Activated CD8-positive, alpha-beta memory T cell treated with anti-CD3 and anti-CD28 coated beads, Interleukin-2, amount 10 ng/mL, durations not matched to agents 7 days and 5 days (primary cell): Measurements from ENCODE around the gene REEP1. TPM values are rescaled to one million over a fixed set of nuclear protein-coding genes. Genes with fewer than 3 reads are reported as not detected.

Experiments
- ATAC-seq: fragments of 150-1000 bp; cut with Tn5 transposase; one replicate; pipeline ENCODE4 v1.10.0; 2021; ENCODE audit warnings: moderate library complexity
- CTCF ChIA-PET: fragments of 350-600 bp; sonication (Branson Sonifier 250); formaldehyde crosslinking; loops from one replicate; lab custom pipeline; 2021; ENCODE audit warnings: antibody characterized with exemption; lab: Charles Lee
- DNase-seq: peaks from one replicate; pipeline ENCODE4 v3.0.0-alpha.2; 2020
- H3K27ac Mint-ChIP-seq: one replicate; pipeline ENCODE4 v1.8.0; 2021; ENCODE audit warnings: mild to moderate bottlenecking, mixed read lengths
- H3K27me3 Mint-ChIP-seq: one replicate; pipeline ENCODE4 v1.8.0; 2021; ENCODE audit warnings: mixed read lengths
- H3K36me3 Mint-ChIP-seq: one replicate; pipeline ENCODE4 v1.8.0; 2021; ENCODE audit warnings: mild to moderate bottlenecking, mixed read lengths
- H3K4me1 Mint-ChIP-seq: one replicate; pipeline ENCODE4 v1.8.0; 2021; ENCODE audit warnings: mixed read lengths
- H3K4me3 Mint-ChIP-seq: one replicate; pipeline ENCODE4 v1.8.0; 2021; ENCODE audit warnings: mild to moderate bottlenecking, moderate library complexity, mixed read lengths
- H3K9me3 Mint-ChIP-seq: one replicate; pipeline ENCODE4 v1.8.0; 2022; ENCODE audit warnings: low read depth, mixed read lengths
- total RNA-seq, 2 experiments: library from RNA; stranded (reverse); gene quantifications; one replicate each; pipeline ENCODE4 v1.2.3, GENCODE V29; 2021

Gene REEP1
- total RNA-seq, 2 experiments from 2014 or later: 0.16 TPM; not detected in 1

DNA sequence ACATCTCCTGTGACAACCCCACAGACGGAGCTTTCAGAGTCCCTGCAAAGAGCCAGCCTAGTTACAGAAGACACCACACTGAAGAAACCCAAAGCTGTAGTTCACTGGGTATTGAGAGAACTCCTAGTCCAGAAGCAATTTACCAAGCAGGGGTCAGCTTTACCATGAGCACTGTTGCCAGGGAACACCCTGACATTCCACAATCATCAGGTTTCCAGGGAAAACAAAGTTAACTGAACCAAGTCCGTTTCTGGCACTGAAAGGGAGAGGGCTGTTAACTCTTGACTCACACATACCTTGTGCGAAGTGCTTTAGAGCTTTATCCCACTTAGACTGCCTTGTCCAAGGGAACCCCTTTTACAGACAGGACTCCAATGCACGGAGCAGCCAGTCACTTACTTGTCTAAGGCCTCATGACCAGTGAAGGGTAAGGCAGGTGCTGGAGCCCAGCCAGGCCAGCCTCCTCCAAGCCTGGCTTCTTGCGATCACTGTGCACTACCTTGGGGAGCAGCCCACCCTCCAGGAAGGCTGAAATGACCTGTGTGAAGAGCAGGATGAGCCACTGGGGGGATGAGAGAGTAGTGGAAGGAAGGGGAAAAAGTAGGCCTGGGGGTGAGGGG, 53.9 kb downstream of the REEP1 start:
- DNase-seq: no peak
- H3K36me3 Mint-ChIP-seq: no peaks in the 10 kb centered on the region
- ATAC-seq: no peak
- H3K27me3 Mint-ChIP-seq: peaks cover 39% of the 10 kb centered on the region
- no peaks in the 10 kb centered on the region for H3K9me3 Mint-ChIP-seq
- CTCF ChIA-PET: interaction anchor here (1.0 kb wide), 1 partner anchor 18 kb away, joined by 3 read pairs; no protein-coding TSS in a partner anchor
- H3K4me1 Mint-ChIP-seq: no peaks in the 10 kb centered on the region
- no peak overlapping the region for H3K27ac Mint-ChIP-seq
- H3K4me3 Mint-ChIP-seq: no peak overlapping the region

DNA sequence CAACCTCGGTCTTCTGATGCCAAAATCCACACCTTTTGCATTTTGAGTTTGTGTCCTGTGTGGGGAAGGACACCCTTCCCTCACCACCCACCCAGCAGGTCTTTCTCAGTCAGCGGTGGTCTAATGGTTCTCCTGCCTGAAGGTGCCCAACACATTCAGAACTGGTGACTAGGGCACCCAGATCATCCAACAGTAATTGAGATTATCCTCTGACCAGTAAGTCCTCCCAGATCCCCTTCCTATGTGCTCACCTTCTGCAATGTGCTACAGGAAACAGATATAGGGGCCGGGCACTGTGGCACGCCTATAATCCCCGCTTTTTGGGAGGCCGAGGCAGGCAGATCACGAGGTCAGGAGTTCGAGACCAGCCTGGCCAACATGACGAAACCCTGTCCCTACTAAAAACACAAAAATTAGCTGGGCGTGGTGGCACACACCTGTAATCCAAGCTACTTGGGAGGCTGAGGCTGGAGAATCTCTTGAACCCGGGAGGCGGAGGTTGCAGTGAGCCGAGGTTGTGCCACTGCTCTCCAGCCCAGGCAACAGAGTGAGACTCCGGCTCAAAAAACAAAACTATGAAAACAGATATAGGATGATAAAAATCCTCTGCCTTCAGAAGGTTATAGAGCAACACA, 56.2 kb downstream of the REEP1 start:
- H3K27ac Mint-ChIP-seq: no peak overlapping the region
- H3K36me3 Mint-ChIP-seq: no peaks in the 10 kb centered on the region
- no peak for DNase-seq
- H3K9me3 Mint-ChIP-seq: no peaks in the 10 kb centered on the region
- H3K4me3 Mint-ChIP-seq: no peak overlapping the region
- CTCF ChIA-PET: no interaction called here
- no peaks in the 10 kb centered on the region for H3K4me1 Mint-ChIP-seq
- no peak for ATAC-seq
- peaks cover 30% of the 10 kb centered on the region for H3K27me3 Mint-ChIP-seq

GRCh38 chr2:86280191-86280667, 57.2 kb downstream of the REEP1 start:
- no peak for DNase-seq
- no peak for ATAC-seq
- Mint-ChIP-seq H3K4me1 (peaks cover 1% of the 10 kb centered on the region), H3K27me3 (peaks cover 27% of the 10 kb centered on the region), H3K9me3 (no peaks in the 10 kb centered on the region), H3K27ac (no peak overlapping the region), H3K4me3 (no peak overlapping the region), H3K36me3 (no peaks in the 10 kb centered on the region)
- CTCF ChIA-PET: no interaction called here

DNA sequence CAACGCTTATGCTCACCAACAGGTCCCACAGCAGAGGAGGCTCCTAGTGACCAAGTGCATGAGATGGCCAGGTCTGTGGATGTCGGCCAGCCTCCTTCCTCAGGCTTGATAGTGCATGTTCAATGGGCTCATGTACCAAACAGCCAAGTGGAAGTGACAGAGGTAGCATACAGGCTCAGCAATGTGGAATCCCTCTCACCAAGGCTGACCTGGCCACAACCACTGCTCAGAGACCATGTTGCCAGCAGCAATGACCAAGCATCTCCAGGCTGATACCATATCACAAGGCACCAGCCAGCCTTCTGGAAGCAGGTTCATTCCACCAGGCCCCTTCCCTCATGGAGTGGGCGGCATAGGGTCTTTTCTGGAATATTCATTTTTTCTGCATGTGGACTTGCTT, 61.5 kb downstream of the REEP1 start:
- peaks cover 15% of the 10 kb centered on the region for H3K9me3 Mint-ChIP-seq
- H3K4me1 Mint-ChIP-seq: peaks cover 19% of the 10 kb centered on the region
- no peak for DNase-seq
- no peak overlapping the region for H3K27ac Mint-ChIP-seq
- H3K27me3 Mint-ChIP-seq: peaks cover 16% of the 10 kb centered on the region
- H3K4me3 Mint-ChIP-seq: no peak overlapping the region
- CTCF ChIA-PET: no interaction called here
- ATAC-seq: no peak
- peaks cover 16% of the 10 kb centered on the region for H3K36me3 Mint-ChIP-seq

- Mint-ChIP-seq H3K27ac (no peak overlapping the region), H3K4me1 (peaks cover 19% of the 10 kb centered on the region), H3K4me3 (no peak overlapping the region), H3K27me3 (peaks cover 16% of the 10 kb centered on the region), H3K9me3 (peaks cover 18% of the 10 kb centered on the region), H3K36me3 (peaks cover 19% of the 10 kb centered on the region)
- no peak for DNase-seq
- no peak for ATAC-seq
- CTCF ChIA-PET: no interaction called here
These were observed 62.0 kb downstream of the REEP1 start for GRCh38 chr2:86275384-86275799.

DNA sequence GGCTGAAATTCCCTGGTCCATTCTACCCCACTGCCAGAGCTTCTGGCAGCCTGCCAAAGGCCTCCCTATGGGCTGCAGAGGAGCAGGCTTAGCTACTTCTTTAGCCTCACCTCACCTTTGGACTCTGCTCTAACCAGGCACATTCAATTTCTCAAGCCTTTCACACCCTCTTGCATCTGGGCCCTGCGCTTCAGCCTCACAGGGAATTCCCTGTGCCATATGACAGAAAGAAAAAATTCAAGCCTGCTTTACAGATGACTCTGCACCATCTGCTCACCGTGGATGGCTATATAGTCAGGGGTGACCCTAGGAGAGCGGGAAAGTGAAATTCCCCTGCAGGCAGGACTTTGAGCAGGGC, 62.5 kb downstream of the REEP1 start:
- Mint-ChIP-seq H3K27me3 (peaks cover 11% of the 10 kb centered on the region), H3K36me3 (peaks cover 20% of the 10 kb centered on the region), H3K9me3 (peaks cover 18% of the 10 kb centered on the region), H3K4me1 (peaks cover 19% of the 10 kb centered on the region), H3K4me3 (no peak overlapping the region), H3K27ac (no peak overlapping the region)
- ATAC-seq: no peak
- CTCF ChIA-PET: no interaction called here
- no peak for DNase-seq

DNA sequence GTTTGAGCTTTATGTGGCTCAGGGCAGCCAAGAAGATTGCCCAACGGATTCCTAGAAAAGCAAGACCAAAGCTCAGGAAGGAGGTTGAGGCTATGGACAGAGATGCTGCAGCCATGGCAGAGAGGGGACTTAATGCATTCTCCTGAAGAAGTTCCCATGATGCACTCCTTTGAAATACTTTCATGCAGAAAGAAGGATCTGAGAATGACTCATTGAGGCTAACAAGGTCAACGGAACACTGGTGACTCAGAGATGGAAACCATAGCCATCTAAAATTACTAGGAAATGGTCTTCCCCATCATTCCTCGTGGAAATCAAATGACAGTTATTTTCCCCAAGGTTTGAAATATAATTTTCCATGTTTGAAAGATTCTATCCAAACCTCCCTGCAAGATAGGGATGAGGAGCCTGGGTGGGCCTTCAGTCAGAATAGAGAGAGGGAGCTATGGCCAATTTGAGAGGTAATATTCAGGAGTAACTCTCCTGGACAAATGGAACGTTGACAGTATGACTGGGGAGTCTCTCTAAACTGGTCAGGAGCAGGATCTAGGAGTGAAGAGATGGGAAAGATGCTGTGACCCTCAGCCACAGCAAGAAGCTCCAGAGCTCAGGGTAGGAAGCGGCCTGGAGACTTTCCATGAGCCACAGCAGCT, 63.0 kb downstream of the REEP1 start:
- Mint-ChIP-seq H3K4me3 (no peak overlapping the region), H3K36me3 (peaks cover 22% of the 10 kb centered on the region), H3K4me1 (peaks cover 19% of the 10 kb centered on the region), H3K27me3 (peaks cover 10% of the 10 kb centered on the region), H3K9me3 (peaks cover 18% of the 10 kb centered on the region), H3K27ac (peak overlapping the region; percentile 41)
- DNase-seq (peak; percentile 43), ATAC-seq (peak; percentile 89)
- CTCF ChIA-PET: no interaction called here

GRCh38 chr2:86272111-86272510, 65.3 kb downstream of the REEP1 start:
- Mint-ChIP-seq H3K4me3 (no peak overlapping the region), H3K36me3 (peaks cover 24% of the 10 kb centered on the region), H3K27me3 (peaks cover 22% of the 10 kb centered on the region), H3K9me3 (peaks cover 21% of the 10 kb centered on the region), H3K4me1 (peaks cover 19% of the 10 kb centered on the region), H3K27ac (no peak overlapping the region)
- CTCF ChIA-PET: interaction anchor here (1.9 kb wide), 1 partner anchor 51 kb away, joined by 5 read pairs; no protein-coding TSS in a partner anchor
- DNase-seq (no peak), ATAC-seq (no peak)

- DNase-seq (no peak), ATAC-seq (no peak)
- H3K36me3 Mint-ChIP-seq: peaks cover 24% of the 10 kb centered on the region
- peaks cover 19% of the 10 kb centered on the region for H3K4me1 Mint-ChIP-seq
- CTCF ChIA-PET: interaction anchor here (1.9 kb wide), 1 partner anchor 50 kb away, joined by 5 read pairs; no protein-coding TSS in a partner anchor
- H3K9me3 Mint-ChIP-seq: peaks cover 21% of the 10 kb centered on the region
- H3K4me3 Mint-ChIP-seq: no peak overlapping the region
- H3K27me3 Mint-ChIP-seq: peaks cover 20% of the 10 kb centered on the region
- no peak overlapping the region for H3K27ac Mint-ChIP-seq
These were observed 66.2 kb downstream of the REEP1 start for GRCh38 chr2:86271248-86271647.

DNA sequence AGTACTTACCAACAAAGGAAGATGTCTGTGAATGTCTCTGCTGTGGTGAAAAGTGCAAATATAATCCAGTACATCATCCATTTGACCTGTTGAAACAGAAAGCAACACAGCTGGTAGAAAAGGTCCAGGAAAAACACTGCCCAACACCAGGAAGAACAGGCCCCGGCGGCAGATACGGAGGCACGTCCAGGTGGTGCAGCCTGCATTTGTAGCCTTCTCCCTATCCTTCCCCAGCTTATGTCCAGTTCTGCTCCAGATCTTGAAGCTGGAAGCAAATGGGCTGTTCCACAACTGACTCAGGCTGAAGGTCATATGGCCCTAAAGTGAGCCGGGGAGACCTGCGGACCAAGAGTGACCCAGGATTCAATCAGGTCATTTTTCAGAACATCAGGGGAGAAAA, 73.5 kb downstream of the REEP1 start:
- ATAC-seq: no peak
- peaks cover 26% of the 10 kb centered on the region for H3K27me3 Mint-ChIP-seq
- H3K4me3 Mint-ChIP-seq: no peak overlapping the region
- DNase-seq: no peak
- H3K4me1 Mint-ChIP-seq: no peaks in the 10 kb centered on the region
- CTCF ChIA-PET: no interaction called here
- no peak overlapping the region for H3K27ac Mint-ChIP-seq
- no peaks in the 10 kb centered on the region for H3K9me3 Mint-ChIP-seq
- no peaks in the 10 kb centered on the region for H3K36me3 Mint-ChIP-seq

DNA sequence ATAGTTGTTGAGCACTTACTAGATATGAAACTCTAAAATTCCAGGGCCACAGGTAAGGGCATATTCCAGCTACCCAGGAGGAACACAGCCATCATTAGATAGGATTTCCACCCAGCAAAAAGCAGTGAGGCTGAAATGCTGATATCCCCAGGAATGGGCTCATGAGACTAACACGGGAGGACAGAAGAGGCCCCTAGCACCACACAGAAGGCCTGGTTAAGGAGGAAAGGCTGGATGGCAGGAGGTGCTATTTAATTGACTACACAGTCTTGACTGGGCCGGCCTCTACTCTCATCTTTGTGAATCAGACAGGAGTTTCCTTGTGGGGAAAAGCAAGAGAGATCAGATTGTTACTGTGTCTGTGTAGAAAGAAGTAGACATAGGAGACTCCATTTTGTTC, 76.4 kb downstream of the REEP1 start:
- Mint-ChIP-seq H3K27ac (no peak overlapping the region), H3K4me3 (no peak overlapping the region), H3K4me1 (no peaks in the 10 kb centered on the region), H3K36me3 (no peaks in the 10 kb centered on the region), H3K9me3 (no peaks in the 10 kb centered on the region), H3K27me3 (peaks cover 9% of the 10 kb centered on the region)
- no peak for DNase-seq
- no peak for ATAC-seq
- CTCF ChIA-PET: no interaction called here

DNA sequence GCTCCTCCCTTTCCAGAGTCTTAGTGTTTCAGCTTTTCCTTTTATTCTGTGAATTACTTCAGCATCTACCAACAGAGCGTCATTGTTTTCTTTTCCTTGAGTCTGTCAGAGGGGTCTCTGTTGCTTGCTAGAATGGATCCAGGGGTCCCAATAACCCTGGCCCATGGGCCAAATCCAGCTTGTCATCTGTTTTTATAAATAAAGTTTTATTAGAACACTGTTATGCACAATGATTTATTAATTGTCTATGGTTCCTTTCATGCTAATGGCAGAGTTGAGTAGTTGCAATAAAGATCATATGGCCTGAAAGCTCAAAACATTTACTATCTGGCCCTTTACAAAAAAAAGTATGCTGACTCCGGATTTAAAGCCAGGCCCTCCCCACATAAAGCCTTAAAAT, 79.3 kb downstream of the REEP1 start:
- H3K36me3 Mint-ChIP-seq: no peaks in the 10 kb centered on the region
- DNase-seq: no peak
- no peaks in the 10 kb centered on the region for H3K9me3 Mint-ChIP-seq
- H3K4me1 Mint-ChIP-seq: no peaks in the 10 kb centered on the region
- no peak overlapping the region for H3K4me3 Mint-ChIP-seq
- no peak for ATAC-seq
- H3K27ac Mint-ChIP-seq: no peak overlapping the region
- CTCF ChIA-PET: no interaction called here
- H3K27me3 Mint-ChIP-seq: peaks cover 7% of the 10 kb centered on the region

DNA sequence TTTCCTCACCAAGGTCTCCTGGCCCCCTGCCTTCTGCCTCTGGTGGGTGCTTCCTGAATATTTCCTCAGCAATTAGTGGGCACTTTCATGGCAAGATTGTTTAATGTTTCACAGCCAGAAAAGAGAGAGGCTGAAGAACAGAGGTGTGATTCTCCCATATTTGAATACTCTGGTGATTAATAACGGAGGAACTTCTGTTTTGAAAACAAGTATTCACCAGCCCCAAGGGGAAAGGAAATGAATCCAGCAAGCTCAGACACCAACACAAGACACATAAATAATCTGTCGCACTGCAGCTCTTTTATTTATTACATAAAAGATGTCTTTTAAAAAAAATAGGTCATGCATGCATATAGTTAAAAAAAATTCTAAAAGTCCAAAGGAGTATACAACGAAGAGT, 80.4 kb downstream of the REEP1 start:
- Mint-ChIP-seq H3K27ac (no peak overlapping the region), H3K36me3 (no peaks in the 10 kb centered on the region), H3K4me3 (no peak overlapping the region), H3K27me3 (peaks cover 7% of the 10 kb centered on the region), H3K4me1 (no peaks in the 10 kb centered on the region), H3K9me3 (no peaks in the 10 kb centered on the region)
- DNase-seq (no peak), ATAC-seq (no peak)
- CTCF ChIA-PET: no interaction called here

DNA sequence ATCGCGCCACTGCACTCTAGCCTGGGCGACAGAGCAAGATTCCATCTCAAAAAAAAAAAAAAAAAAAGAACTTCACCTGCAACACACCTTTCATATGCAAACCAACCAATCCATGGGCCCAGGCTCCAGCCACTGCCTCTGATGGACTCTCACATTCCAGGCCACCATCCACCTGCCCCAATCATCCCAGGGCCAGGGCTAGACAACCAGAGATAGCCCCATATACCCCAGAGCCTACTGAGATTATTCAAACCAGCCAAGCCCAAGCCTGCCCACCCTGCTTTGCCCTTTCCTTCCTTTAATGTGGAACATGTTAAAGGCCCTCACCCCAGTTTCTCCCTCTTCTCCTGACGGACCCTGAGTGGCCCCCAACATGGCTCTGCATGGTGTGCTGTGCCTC, 81.1 kb downstream of the REEP1 start:
- Mint-ChIP-seq H3K27me3 (peaks cover 7% of the 10 kb centered on the region), H3K9me3 (no peaks in the 10 kb centered on the region), H3K27ac (no peak overlapping the region), H3K4me1 (no peaks in the 10 kb centered on the region), H3K36me3 (no peaks in the 10 kb centered on the region), H3K4me3 (no peak overlapping the region)
- CTCF ChIA-PET: no interaction called here
- ATAC-seq: no peak
- no peak for DNase-seq
